Tibial artery (tissue), 4 donors: ENCODE measurements around the gene PMP22.

Experiments
- DNase-seq, 2 donors: peaks; one replicate each; pipeline ENCODE4 v3.0.0-alpha.2; 2019
- H3K27ac ChIP-seq, 2 donors: fragments of 200-600 bp; sonication (generic) in 1 of 2; 1 replicate in 1 of 2; 2 replicates in 1 of 2; pipeline ENCODE4 v1.5.1; 2018 to 2019; ENCODE audit warnings: mild to moderate bottlenecking in 1 of 2
- H3K27me3 ChIP-seq, 2 donors: fragments of 200-600 bp; sonication (generic) in 1 of 2; one replicate each; pipeline versions ENCODE4 v1.5.1 to v1.6.0; 2016 to 2019
- H3K36me3 ChIP-seq, 3 donors: fragments of 200-600 bp; sonication (generic) in 2 of 3; one replicate each; pipeline ENCODE4 v1.5.1; 2016 to 2019; ENCODE audit warnings: mild to moderate bottlenecking in 2 of 3
- H3K4me1 ChIP-seq, 4 donors: fragments of 200-600 bp; sonication (generic) in 2 of 4; 1 replicate in 3 of 4; 2 replicates in 1 of 4; pipeline ENCODE4 v1.5.1; 2016 to 2019
- H3K4me3 ChIP-seq, 2 donors: fragments of 200-600 bp; sonication (generic) in 1 of 2; 1 replicate in 1 of 2; 2 replicates in 1 of 2; pipeline ENCODE4 v1.5.1; 2018 to 2019; ENCODE audit warnings: mild to moderate bottlenecking in 2 of 2
- H3K9me3 ChIP-seq, 3 donors: fragments of 200-600 bp; sonication (generic) in 1 of 3; one replicate each; pipeline ENCODE4 v1.5.1; 2016 to 2019
- intact Hi-C: fragments of 100-400 bp; cut with DNase I; formaldehyde crosslinking; loops from one replicate; pipeline ENCODE4 v1.15.0; 2023; ENCODE audit warnings: low total_unique reads
- TF ChIP-seq, protein P1 (sequence below), 2 experiments: fragments of 200-600 bp in 1 of 2; fragments of 450-650 bp in 1 of 2; IDR thresholded peaks; one replicate each; pipeline ENCODE4 v1.5.1; 2017 to 2019; ENCODE audit warnings: antibody characterized with exemption in 2 of 2, mild to moderate bottlenecking in 1 of 2, moderate library complexity in 1 of 2

PMP22 gene

DNA sequence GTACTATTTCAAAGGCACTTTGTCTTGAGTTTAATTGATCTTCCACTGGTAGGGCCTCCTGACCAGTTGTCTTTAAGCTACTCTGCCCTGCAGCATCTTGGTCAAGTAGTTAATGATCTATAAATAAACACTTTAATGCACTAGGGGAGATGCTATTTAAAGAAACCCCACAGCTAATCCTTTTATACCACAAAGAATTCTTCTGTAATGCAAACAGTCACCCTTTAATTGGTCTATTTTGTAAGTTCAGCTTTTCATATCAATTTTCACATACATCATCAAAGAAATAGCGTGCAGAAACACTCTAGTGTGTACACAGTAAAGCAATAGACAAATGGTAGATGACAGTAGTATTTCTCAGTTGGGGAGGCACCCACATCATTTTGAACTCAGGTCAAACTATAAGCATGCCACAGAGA lies 70.3 kb downstream of the PMP22 start:
- TF ChIP-seq, protein P1, sequence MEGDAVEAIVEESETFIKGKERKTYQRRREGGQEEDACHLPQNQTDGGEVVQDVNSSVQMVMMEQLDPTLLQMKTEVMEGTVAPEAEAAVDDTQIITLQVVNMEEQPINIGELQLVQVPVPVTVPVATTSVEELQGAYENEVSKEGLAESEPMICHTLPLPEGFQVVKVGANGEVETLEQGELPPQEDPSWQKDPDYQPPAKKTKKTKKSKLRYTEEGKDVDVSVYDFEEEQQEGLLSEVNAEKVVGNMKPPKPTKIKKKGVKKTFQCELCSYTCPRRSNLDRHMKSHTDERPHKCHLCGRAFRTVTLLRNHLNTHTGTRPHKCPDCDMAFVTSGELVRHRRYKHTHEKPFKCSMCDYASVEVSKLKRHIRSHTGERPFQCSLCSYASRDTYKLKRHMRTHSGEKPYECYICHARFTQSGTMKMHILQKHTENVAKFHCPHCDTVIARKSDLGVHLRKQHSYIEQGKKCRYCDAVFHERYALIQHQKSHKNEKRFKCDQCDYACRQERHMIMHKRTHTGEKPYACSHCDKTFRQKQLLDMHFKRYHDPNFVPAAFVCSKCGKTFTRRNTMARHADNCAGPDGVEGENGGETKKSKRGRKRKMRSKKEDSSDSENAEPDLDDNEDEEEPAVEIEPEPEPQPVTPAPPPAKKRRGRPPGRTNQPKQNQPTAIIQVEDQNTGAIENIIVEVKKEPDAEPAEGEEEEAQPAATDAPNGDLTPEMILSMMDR (IDR thresholded peaks at IDR 0.05): no peak
- H3K4me1 ChIP-seq: no peaks in the 10 kb centered on the region
- intact Hi-C loops: no loop called here
- H3K27ac ChIP-seq: no peak overlapping the region
- DNase-seq: no peak
- no peak overlapping the region for H3K4me3 ChIP-seq
- no peaks in the 10 kb centered on the region for H3K36me3 ChIP-seq
- no peaks in the 10 kb centered on the region for H3K27me3 ChIP-seq
- H3K9me3 ChIP-seq: peaks cover 0 to 18% (median 15%) of the 10 kb centered on the region in 3 donors

- peak; percentile 51 to 69 for DNase-seq
Observed at GRCh38 chr17:15185625-15185991, 79.5 kb downstream of the PMP22 start.

GRCh38 chr17:15184872-15185624 lies 80.1 kb downstream of the PMP22 start:
- intact Hi-C loops: no loop called here
- DNase-seq: no peak
- no peak overlapping the region for H3K27ac ChIP-seq
- H3K4me3 ChIP-seq: no peak overlapping the region
- no peaks in the 10 kb centered on the region for H3K27me3 ChIP-seq
- TF ChIP-seq, protein P1 (IDR thresholded peaks at IDR 0.05): no peak
- H3K9me3 ChIP-seq: no peaks in the 10 kb centered on the region
- H3K36me3 ChIP-seq: no peaks in the 10 kb centered on the region
- H3K4me1 ChIP-seq: peaks cover 0 to 13% (median 0%) of the 10 kb centered on the region in 4 donors

More at GRCh38 chr17:15185625-15185991, 79.5 kb downstream of the PMP22 start:
- TF ChIP-seq, protein P1 (IDR thresholded peaks at IDR 0.05): no peak
- Histone ChIP-seq H3K4me3 (no peak overlapping the region), H3K4me1 (peaks cover 0 to 13% (median 0%) of the 10 kb centered on the region in 4 donors), H3K27me3 (no peaks in the 10 kb centered on the region), H3K36me3 (no peaks in the 10 kb centered on the region), H3K9me3 (no peaks in the 10 kb centered on the region), H3K27ac (no peak overlapping the region)
- intact Hi-C loops: no loop called here

GRCh38 chr17:15181816-15182215 lies 83.3 kb downstream of the PMP22 start:
- Histone ChIP-seq H3K27me3 (no peaks in the 10 kb centered on the region), H3K9me3 (no peaks in the 10 kb centered on the region), H3K4me3 (no peak overlapping the region), H3K27ac (no peak overlapping the region), H3K4me1 (peaks cover 0 to 13% (median 0%) of the 10 kb centered on the region in 4 donors), H3K36me3 (no peaks in the 10 kb centered on the region)
- no peak for DNase-seq
- intact Hi-C loops: no loop called here
- TF ChIP-seq, protein P1 (IDR thresholded peaks at IDR 0.05): no peak

GRCh38 chr17:15181333-15181732 lies 83.8 kb downstream of the PMP22 start:
- TF ChIP-seq, protein P1 (IDR thresholded peaks at IDR 0.05): no peak
- no peak overlapping the region for H3K4me3 ChIP-seq
- intact Hi-C loops: no loop called here
- H3K4me1 ChIP-seq: peaks cover 0 to 13% (median 0%) of the 10 kb centered on the region in 4 donors
- H3K9me3 ChIP-seq: no peaks in the 10 kb centered on the region
- H3K27me3 ChIP-seq: no peaks in the 10 kb centered on the region
- no peak overlapping the region for H3K27ac ChIP-seq
- DNase-seq: no peak
- no peaks in the 10 kb centered on the region for H3K36me3 ChIP-seq
